ENCODE results near the gene SCP2. TPM values are rescaled to one million over a fixed set of nuclear protein-coding genes. Genes with fewer than 3 reads are reported as not detected.

Gene SCP2
- total and polyA plus RNA-seq, 2 experiments from 2014 or later: 131 to 236 TPM

DNA sequence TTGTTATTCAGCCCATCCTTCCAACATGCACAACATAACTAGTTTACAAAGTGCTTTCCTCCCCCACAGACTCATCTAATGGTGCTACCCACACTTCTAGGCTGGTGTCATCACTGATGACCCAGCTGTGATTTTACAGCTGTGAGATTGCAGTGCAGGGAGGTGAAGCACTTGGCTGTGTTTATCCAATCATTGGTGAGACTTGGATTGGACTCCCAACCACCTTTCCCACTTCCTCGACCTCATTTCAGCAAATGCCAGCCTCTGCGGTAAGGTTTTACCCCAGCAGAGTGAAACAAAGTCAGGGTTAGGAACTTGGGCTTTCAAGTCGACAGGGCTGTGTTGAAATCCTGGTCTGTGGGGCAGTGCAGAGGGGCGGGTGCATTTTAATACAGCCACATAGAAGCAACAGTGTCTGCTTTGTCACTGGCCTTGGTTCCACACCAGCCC, 27.6 kb upstream of the SCP2 start:
- Histone ChIP-seq H3K9me3 (ENCODE audit: low read depth) (no peaks in the 10 kb centered on the region), H3K4me3 (no peak overlapping the region), H3K4me1 (ENCODE audit: low read depth) (no peaks in the 10 kb centered on the region), H3K27me3 (no peaks in the 10 kb centered on the region), H3K36me3 (no peaks in the 10 kb centered on the region), H3K27ac (no peak overlapping the region)
- TF ChIP-seq, protein P1, sequence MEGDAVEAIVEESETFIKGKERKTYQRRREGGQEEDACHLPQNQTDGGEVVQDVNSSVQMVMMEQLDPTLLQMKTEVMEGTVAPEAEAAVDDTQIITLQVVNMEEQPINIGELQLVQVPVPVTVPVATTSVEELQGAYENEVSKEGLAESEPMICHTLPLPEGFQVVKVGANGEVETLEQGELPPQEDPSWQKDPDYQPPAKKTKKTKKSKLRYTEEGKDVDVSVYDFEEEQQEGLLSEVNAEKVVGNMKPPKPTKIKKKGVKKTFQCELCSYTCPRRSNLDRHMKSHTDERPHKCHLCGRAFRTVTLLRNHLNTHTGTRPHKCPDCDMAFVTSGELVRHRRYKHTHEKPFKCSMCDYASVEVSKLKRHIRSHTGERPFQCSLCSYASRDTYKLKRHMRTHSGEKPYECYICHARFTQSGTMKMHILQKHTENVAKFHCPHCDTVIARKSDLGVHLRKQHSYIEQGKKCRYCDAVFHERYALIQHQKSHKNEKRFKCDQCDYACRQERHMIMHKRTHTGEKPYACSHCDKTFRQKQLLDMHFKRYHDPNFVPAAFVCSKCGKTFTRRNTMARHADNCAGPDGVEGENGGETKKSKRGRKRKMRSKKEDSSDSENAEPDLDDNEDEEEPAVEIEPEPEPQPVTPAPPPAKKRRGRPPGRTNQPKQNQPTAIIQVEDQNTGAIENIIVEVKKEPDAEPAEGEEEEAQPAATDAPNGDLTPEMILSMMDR (IDR thresholded peaks at IDR 0.05; ENCODE audit: low read depth, low read length): no peak
- DNase-seq (ENCODE audit: low read depth in 1 of 2, low spot score in 1 of 2): peak in 1 of 2 donors; percentile 56

DNA sequence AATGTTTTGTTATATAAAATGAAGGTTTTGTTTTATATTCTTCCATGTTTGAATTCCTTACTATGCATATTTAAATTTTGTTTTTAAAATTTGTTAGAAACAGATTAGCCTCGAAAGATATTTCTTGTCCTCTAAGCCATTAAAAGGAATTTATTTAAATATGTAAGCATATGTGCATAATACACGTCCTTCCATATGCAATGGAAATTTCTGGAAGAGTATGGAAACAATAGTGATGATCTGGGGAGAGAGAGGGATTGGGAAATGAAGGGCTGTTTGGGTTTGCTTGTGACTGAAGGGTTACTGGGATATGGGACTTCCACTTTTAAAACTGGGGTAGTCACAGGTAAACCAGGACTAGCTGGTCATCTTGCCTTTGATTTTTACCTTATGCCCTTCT, 26.7 kb upstream of the SCP2 start:
- Histone ChIP-seq H3K9me3 (ENCODE audit: low read depth) (no peaks in the 10 kb centered on the region), H3K27ac (no peak overlapping the region), H3K4me3 (no peak overlapping the region), H3K4me1 (ENCODE audit: low read depth) (peaks cover 6% of the 10 kb centered on the region), H3K27me3 (no peaks in the 10 kb centered on the region), H3K36me3 (no peaks in the 10 kb centered on the region)
- no peak for DNase-seq (ENCODE audit: low read depth in 1 of 2, low spot score in 1 of 2)
- TF ChIP-seq, protein P1 (IDR thresholded peaks at IDR 0.05; ENCODE audit: low read depth, low read length): no peak

DNA sequence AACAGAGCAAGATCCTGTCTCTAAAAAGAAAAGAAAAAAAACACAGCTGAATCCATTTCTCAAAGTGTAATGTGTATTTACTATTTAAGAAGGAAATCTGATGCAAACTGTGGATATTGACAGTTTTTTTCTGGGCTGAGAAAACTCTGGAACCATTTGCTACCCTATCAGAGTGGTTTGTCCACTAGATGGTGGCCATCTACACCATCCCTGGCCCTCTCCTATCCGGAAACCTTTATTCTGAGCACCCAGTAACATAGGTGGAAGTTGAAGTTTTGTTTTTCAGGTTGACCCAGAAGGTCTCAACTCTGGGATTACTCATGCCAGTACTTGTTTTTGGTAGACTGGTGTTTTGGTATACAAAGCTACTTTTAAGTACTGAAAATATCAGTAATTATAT, 25.7 kb upstream of the SCP2 start:
- H3K36me3 ChIP-seq: no peaks in the 10 kb centered on the region
- no peak for DNase-seq (ENCODE audit: low read depth in 1 of 2, low spot score in 1 of 2)
- no peaks in the 10 kb centered on the region for H3K9me3 ChIP-seq (ENCODE audit: low read depth)
- TF ChIP-seq, protein P1 (IDR thresholded peaks at IDR 0.05; ENCODE audit: low read depth, low read length): no peak
- H3K27ac ChIP-seq: no peak overlapping the region
- H3K4me3 ChIP-seq: no peak overlapping the region
- peaks cover 14% of the 10 kb centered on the region for H3K4me1 ChIP-seq (ENCODE audit: low read depth)
- no peaks in the 10 kb centered on the region for H3K27me3 ChIP-seq

DNA sequence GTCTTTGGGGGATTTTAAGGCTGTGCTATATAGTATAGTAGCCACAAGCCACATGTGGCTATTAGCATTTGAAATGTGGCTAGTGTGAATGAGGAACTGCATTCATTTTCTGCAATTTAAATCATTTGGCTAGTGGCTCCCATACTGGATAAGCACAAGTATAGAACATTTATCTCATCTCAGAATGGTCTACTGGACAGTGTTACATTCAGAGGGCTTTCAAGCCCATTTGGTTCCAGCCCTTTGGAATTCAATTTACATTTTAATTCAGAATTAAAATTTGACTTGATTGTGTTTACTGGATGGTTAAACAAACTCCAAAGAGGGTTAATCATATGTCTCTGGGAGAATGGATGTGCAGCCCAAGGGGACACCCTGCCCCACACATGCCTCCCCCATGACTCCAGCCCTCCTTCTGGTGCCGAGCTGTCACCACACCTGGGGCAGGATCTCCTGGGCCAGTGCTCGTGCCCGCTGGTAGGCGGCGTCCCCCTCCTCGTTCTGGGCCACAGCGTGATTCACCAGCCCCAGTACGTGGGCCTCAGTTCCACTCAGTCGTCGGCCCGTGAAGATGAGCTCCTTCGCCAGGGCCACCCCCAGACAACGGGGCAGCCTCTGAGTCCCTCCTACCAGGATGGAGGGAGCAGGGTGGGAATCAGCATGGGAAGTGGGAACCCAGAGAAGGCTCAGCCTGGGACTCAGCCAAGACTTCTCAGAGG, 22.7 kb upstream of the SCP2 start:
- H3K4me1 ChIP-seq (ENCODE audit: low read depth): peaks cover 15% of the 10 kb centered on the region
- TF ChIP-seq, protein P1 (IDR thresholded peaks at IDR 0.05; ENCODE audit: low read depth, low read length): no peak
- H3K9me3 ChIP-seq (ENCODE audit: low read depth): no peaks in the 10 kb centered on the region
- H3K4me3 ChIP-seq: no peak overlapping the region
- H3K27ac ChIP-seq: peak overlapping the region; percentile 83
- no peaks in the 10 kb centered on the region for H3K36me3 ChIP-seq
- no peaks in the 10 kb centered on the region for H3K27me3 ChIP-seq
- no peak for DNase-seq (ENCODE audit: low read depth in 1 of 2, low spot score in 1 of 2)

DNA sequence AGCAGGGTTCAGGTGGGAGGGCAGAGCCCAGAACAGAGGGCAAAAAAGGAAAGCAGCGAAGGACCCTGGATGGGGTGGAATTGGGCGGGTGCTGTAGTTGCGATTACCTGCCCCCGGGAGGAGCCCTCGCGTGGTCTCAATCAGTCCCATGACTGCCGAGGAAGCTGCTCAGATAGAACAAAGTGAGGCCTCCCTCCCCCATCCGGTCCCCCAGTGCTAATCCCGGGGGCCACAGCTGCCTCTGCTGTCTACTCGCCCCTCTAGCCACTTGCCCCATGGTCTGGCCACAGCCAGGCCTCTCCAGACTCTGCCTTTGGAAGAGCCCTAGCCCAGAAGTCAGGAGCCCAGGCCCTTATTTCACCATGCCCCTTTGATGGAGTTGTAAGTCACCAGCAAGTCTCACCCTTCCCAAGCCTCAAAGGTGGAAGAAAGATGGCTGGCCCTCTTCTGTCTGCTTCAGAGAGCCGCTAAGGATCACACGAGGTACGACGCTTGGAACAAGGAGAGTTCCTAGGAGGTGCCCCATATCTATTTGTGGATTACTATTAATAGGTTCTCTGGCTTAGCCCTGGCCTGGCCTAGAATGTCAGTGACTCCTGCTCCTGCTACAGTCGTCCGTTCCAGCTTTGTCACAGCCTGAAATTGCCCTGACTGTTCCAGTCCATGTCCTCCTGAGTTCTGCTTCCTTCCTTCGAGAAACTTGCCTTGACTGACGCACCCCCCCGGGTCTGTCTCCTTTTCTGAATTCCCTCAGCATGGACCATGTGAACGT, 22.0 kb upstream of the SCP2 start:
- no peaks in the 10 kb centered on the region for H3K9me3 ChIP-seq (ENCODE audit: low read depth)
- peaks cover 15% of the 10 kb centered on the region for H3K4me1 ChIP-seq (ENCODE audit: low read depth)
- H3K27ac ChIP-seq: peak overlapping the region; percentile 83
- TF ChIP-seq, protein P1 (IDR thresholded peaks at IDR 0.05; ENCODE audit: low read depth, low read length): peak; percentile 47
- H3K36me3 ChIP-seq: no peaks in the 10 kb centered on the region
- no peak overlapping the region for H3K4me3 ChIP-seq
- no peaks in the 10 kb centered on the region for H3K27me3 ChIP-seq
- peak; percentile 33 to 69 for DNase-seq (ENCODE audit: low read depth in 1 of 2, low spot score in 1 of 2)
